Measurements from ENCODE around the gene DTWD1. TPM values are rescaled to one million over a fixed set of nuclear protein-coding genes. Genes with fewer than 3 reads are reported as not detected.

The DTWD1 gene
- total RNA-seq, 1 donor: 38.0 TPM

GRCh38 chr15:49645277-49645676 is 24.4 kb downstream of the DTWD1 start:
- TF ChIP-seq CTCF (IDR thresholded peaks at IDR 0.05; ENCODE audit: insufficient read depth, low read depth, low read length): no peak
- DNase-seq (ENCODE audit: low read depth): no peak

GRCh38 chr15:49645941-49646340 is 25.1 kb downstream of the DTWD1 start:
- no peak for TF ChIP-seq CTCF (IDR thresholded peaks at IDR 0.05; ENCODE audit: insufficient read depth, low read depth, low read length)
- peak; percentile 31 for DNase-seq (ENCODE audit: low read depth)
- H3K4me3 ChIP-seq (ENCODE audit: low read depth, low read length): no peak overlapping the region

More at GRCh38 chr15:49645277-49645676, 24.4 kb downstream of the DTWD1 start:
- no peak overlapping the region for H3K4me3 ChIP-seq (ENCODE audit: low read depth, low read length)

GRCh38 chr15:49646891-49647290 is 26.0 kb downstream of the DTWD1 start:
- H3K4me3 ChIP-seq (ENCODE audit: low read depth, low read length): no peak overlapping the region
- no peak for TF ChIP-seq CTCF (IDR thresholded peaks at IDR 0.05; ENCODE audit: insufficient read depth, low read depth, low read length)
- DNase-seq (ENCODE audit: low read depth): no peak

- no peak for DNase-seq (ENCODE audit: low read depth)
- H3K4me3 ChIP-seq (ENCODE audit: low read depth, low read length): no peak overlapping the region
- no peak for TF ChIP-seq CTCF (IDR thresholded peaks at IDR 0.05; ENCODE audit: insufficient read depth, low read depth, low read length)
These were observed 29.1 kb downstream of the DTWD1 start for GRCh38 chr15:49649987-49650386.

GRCh38 chr15:49650676-49651075 is 29.8 kb downstream of the DTWD1 start:
- no peak for DNase-seq (ENCODE audit: low read depth)
- no peak overlapping the region for H3K4me3 ChIP-seq (ENCODE audit: low read depth, low read length)
- TF ChIP-seq CTCF (IDR thresholded peaks at IDR 0.05; ENCODE audit: insufficient read depth, low read depth, low read length): no peak

GRCh38 chr15:49652922-49653321 is 32.1 kb downstream of the DTWD1 start:
- H3K4me3 ChIP-seq (ENCODE audit: low read depth, low read length): no peak overlapping the region
- TF ChIP-seq CTCF (IDR thresholded peaks at IDR 0.05; ENCODE audit: insufficient read depth, low read depth, low read length): no peak
- DNase-seq (ENCODE audit: low read depth): no peak

- no peak for DNase-seq (ENCODE audit: low read depth)
- no peak for TF ChIP-seq CTCF (IDR thresholded peaks at IDR 0.05; ENCODE audit: insufficient read depth, low read depth, low read length)
- H3K4me3 ChIP-seq (ENCODE audit: low read depth, low read length): no peak overlapping the region
These were observed 35.9 kb downstream of the DTWD1 start for GRCh38 chr15:49656734-49657133.
